ENCODE results near the gene RNU11. TPM values are rescaled to one million over a fixed set of nuclear protein-coding genes. Genes with fewer than 3 reads are reported as not detected.
A peak's percentile ranks its signal among the peaks of the same experiment; 100 is the strongest.
"Not testable (repeated sequence)": the region's sequence is repeated elsewhere in the genome, so short reads cannot be mapped to it uniquely, and the experiment has no call there.

RNU11 gene
- not detected for total RNA-seq
- long read RNA-seq, result 0 reads

GRCh38 chr1:28648474-28649198 lies at the start of gene RNU11:
RNU11 (plus strand) TSS chr1:28648600.
- intact Hi-C loops (cut with DNase I), result loop anchor here (1.0 to 10.0 kb wide), 2 partner anchors 20 to 226 kb away; partner anchors contain the start of gene GMEB1
- DNase-seq (ENCODE audit: low spot score), result peak; percentile 82

GRCh38 chr1:28601696-28602095 lies 46.7 kb upstream of the RNU11 start:
- no peak for DNase-seq (ENCODE audit: low spot score)
- intact Hi-C loops (cut with DNase I), result loop anchor here (5.0 kb wide), 1 partner anchor 354 kb away; no protein-coding TSS in a partner anchor

- intact Hi-C loops (cut with DNase I), result loop anchor here (1.0 to 5.0 kb wide), 2 partner anchors 85 to 355 kb away; no protein-coding TSS in a partner anchor
- DNase-seq (ENCODE audit: low spot score), result no peak
These were observed 45.6 kb upstream of the RNU11 start for GRCh38 chr1:28602536-28603439.

GRCh38 chr1:28604411-28604810 lies 44.0 kb upstream of the RNU11 start:
- no peak for DNase-seq (ENCODE audit: low spot score)
- intact Hi-C loops (cut with DNase I), result loop anchor here (5.0 kb wide), 1 partner anchor 357 kb away; no protein-coding TSS in a partner anchor

GRCh38 chr1:28604962-28605361 lies 43.4 kb upstream of the RNU11 start:
- no peak for DNase-seq (ENCODE audit: low spot score)
- intact Hi-C loops (cut with DNase I), result loop anchor here (5.0 kb wide), 1 partner anchor 358 kb away; no protein-coding TSS in a partner anchor

- DNase-seq (ENCODE audit: low spot score), result no peak
- intact Hi-C loops (cut with DNase I), result no loop called here
These were observed 41.6 kb upstream of the RNU11 start for GRCh38 chr1:28606771-28607170.

GRCh38 chr1:28613175-28613574 lies 35.2 kb upstream of the RNU11 start:
- no peak for DNase-seq (ENCODE audit: low spot score)
- intact Hi-C loops (cut with DNase I), result no loop called here

GRCh38 chr1:28631713-28632112 lies 16.7 kb upstream of the RNU11 start:
- no peak for DNase-seq (ENCODE audit: low spot score)
- intact Hi-C loops (cut with DNase I), result no loop called here

- intact Hi-C loops (cut with DNase I), result no loop called here
- DNase-seq (ENCODE audit: low spot score), result no peak
These were observed 15.8 kb upstream of the RNU11 start for GRCh38 chr1:28632560-28632959.

- intact Hi-C loops (cut with DNase I), result loop anchor here (5.0 to 10.0 kb wide), 2 partner anchors 234 to 542 kb away; partner anchors contain the start of gene SRSF4
- DNase-seq (ENCODE audit: low spot score), result no peak
These were observed 7.6 kb upstream of the RNU11 start for GRCh38 chr1:28640766-28641165.

GRCh38 chr1:28642056-28642846 lies 6.1 kb upstream of the RNU11 start:
- DNase-seq (ENCODE audit: low spot score), result no peak
- intact Hi-C loops (cut with DNase I), result loop anchor here (1.0 to 10.0 kb wide), 3 partner anchors 94 to 540 kb away; partner anchors contain the start of genes SRSF4 and YTHDF2

GRCh38 chr1:28642847-28643635 lies 5.4 kb upstream of the RNU11 start, which contains the start of gene TAF12:
TAF12 (minus strand) TSS chr1:28643067; CDS start chr1:28622081, 20,986 bp downstream.
- peak; percentile 95 for DNase-seq (ENCODE audit: low spot score)
- intact Hi-C loops (cut with DNase I), result loop anchor here (1.0 to 10.0 kb wide), 3 partner anchors 93 to 539 kb away; partner anchors contain the start of genes SRSF4 and YTHDF2

GRCh38 chr1:28644494-28644893 lies 3.9 kb upstream of the RNU11 start:
- intact Hi-C loops (cut with DNase I), result loop anchor here (5.0 to 10.0 kb wide), 2 partner anchors 230 to 538 kb away; partner anchors contain the start of gene SRSF4
- DNase-seq (ENCODE audit: low spot score), result no peak

- intact Hi-C loops (cut with DNase I), result loop anchor here (10.0 kb wide), 1 partner anchor 229 kb away; no protein-coding TSS in a partner anchor
These were observed 3.0 kb upstream of the RNU11 start for GRCh38 chr1:28645406-28645805.

GRCh38 chr1:28646040-28646439 lies 2.4 kb upstream of the RNU11 start:
- intact Hi-C loops (cut with DNase I), result loop anchor here (10.0 kb wide), 1 partner anchor 229 kb away; no protein-coding TSS in a partner anchor
- no peak for DNase-seq (ENCODE audit: low spot score)

More at GRCh38 chr1:28645406-28645805, 3.0 kb upstream of the RNU11 start:
- not testable (repeated sequence) for DNase-seq (ENCODE audit: low spot score)

- peak; percentile 95 for DNase-seq (ENCODE audit: low spot score)
- intact Hi-C loops (cut with DNase I), result loop anchor here (1.0 to 10.0 kb wide), 2 partner anchors 20 to 227 kb away; partner anchors contain the start of gene GMEB1
These were observed 359 bp upstream of the RNU11 start for GRCh38 chr1:28648008-28648473.

GRCh38 chr1:28653063-28653462 lies 4.7 kb downstream of the RNU11 start:
- intact Hi-C loops (cut with DNase I), result not testable (repeated sequence)

GRCh38 chr1:28653870-28654269 lies 5.5 kb downstream of the RNU11 start:
- DNase-seq (ENCODE audit: low spot score); intact Hi-C loops (cut with DNase I): not testable (repeated sequence)

More at GRCh38 chr1:28653063-28653462, 4.7 kb downstream of the RNU11 start:
- not testable (repeated sequence) for DNase-seq (ENCODE audit: low spot score)

All from cardiac septum (tissue), 1 donor.